ENCODE results near the gene SLC6A5.

The SLC6A5 gene

DNA sequence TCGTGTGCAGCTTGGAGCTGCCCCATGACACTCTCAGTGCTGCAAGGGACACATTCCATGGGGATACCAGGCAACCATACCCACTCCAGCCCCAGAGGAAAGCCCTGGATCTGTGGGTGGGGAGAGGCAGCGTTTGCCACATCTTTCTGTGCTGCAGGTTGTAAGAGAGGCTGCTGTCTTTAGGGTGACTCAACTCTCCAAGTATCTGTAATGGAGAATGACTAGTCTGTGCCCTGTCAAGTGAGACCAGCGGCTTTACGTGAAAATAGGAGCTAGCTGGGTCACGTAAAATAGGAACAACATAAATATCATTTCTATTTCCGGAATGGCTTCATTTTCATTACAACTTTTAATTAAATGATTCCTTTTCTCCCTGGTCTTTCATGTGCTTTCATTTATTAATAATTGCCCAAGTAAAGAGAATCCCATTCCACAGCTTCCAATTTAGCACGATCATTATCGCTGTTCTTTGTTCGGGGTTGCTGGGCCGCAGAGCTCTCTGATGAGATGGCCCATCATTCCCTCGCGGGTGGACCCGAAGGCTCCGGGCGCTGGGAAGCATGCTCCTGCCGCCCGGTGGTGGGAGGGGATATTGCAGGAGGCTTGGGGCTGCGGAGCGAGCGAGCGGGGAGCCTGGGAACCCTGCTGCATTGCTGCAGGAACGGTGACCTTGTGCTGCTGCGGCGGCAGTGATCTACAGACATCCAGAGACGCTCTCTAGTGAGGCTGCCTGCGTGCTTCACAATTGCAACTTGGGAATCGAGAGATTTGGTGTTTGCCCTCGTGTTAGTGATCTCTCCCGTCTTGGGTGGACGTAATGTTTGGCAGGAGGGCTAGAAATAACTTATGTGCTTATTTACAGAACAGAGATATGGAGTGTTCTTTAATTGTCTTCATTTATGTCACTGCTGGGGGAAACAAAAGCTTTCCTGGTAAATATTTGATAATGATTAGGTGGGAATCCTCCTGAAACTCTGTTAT, 10.6 kb downstream of the SLC6A5 start:
- peak overlapping the region; percentile 13; the same call in 1 of the 2 replicates for H3K4me3 ChIP-seq (ENCODE audit: low read depth, low read length)
- TF ChIP-seq, protein P1, sequence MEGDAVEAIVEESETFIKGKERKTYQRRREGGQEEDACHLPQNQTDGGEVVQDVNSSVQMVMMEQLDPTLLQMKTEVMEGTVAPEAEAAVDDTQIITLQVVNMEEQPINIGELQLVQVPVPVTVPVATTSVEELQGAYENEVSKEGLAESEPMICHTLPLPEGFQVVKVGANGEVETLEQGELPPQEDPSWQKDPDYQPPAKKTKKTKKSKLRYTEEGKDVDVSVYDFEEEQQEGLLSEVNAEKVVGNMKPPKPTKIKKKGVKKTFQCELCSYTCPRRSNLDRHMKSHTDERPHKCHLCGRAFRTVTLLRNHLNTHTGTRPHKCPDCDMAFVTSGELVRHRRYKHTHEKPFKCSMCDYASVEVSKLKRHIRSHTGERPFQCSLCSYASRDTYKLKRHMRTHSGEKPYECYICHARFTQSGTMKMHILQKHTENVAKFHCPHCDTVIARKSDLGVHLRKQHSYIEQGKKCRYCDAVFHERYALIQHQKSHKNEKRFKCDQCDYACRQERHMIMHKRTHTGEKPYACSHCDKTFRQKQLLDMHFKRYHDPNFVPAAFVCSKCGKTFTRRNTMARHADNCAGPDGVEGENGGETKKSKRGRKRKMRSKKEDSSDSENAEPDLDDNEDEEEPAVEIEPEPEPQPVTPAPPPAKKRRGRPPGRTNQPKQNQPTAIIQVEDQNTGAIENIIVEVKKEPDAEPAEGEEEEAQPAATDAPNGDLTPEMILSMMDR (IDR thresholded peaks at IDR 0.05; ENCODE audit: low read depth, low read length): peak; percentile 75
- no peaks in the 10 kb centered on the region for H3K4me1 ChIP-seq
- no peaks in the 10 kb centered on the region for H3K27me3 ChIP-seq
- H3K9me3 ChIP-seq: no peaks in the 10 kb centered on the region
- no peaks in the 10 kb centered on the region for H3K36me3 ChIP-seq
- DNase-seq: peak; percentile 85

DNA sequence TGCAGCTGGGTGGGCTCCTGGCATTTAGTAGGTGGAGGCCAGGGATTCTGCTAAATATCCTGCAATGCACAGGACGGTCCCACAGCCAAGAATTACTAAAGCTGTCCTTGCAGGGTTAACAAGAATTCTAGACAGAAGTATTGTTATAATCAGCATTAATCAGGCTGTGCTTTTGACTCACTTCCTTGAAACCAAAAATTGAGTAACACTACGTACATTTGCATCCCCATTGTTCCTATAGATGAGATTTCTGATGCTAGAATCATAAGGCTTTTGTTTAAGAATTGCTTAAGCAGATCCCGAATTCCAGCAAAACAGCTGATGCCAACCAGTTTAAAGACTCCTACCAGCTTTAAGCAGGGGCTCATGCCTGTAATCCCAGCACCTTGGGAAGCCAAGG, 11.4 kb downstream of the SLC6A5 start:
- H3K36me3 ChIP-seq: no peaks in the 10 kb centered on the region
- no peaks in the 10 kb centered on the region for H3K4me1 ChIP-seq
- H3K9me3 ChIP-seq: no peaks in the 10 kb centered on the region
- H3K4me3 ChIP-seq (ENCODE audit: low read depth, low read length): no peak overlapping the region
- H3K27me3 ChIP-seq: no peaks in the 10 kb centered on the region
- no peak for DNase-seq
- TF ChIP-seq, protein P1 (IDR thresholded peaks at IDR 0.05; ENCODE audit: low read depth, low read length): no peak

DNA sequence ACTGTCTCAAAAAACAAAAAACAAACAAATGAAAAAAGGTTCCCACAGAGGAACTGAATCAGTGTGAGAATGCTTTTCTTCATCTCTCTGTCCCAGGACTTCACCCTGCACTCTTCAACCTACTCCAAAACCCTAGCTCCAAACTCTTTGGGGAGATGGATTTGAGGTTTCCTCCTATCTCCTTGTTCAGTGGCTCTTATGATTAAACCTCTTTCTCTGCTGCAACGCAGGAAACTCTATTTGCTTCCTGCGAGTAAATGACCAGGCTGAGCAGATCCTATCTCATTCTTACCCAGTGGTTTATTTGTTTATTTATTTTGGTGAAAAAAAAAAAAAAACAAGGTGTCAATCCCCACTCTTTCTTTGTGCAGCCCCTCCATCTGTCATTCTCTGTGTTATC, 12.0 kb downstream of the SLC6A5 start:
- TF ChIP-seq, protein P1 (IDR thresholded peaks at IDR 0.05; ENCODE audit: low read depth, low read length): no peak
- H3K36me3 ChIP-seq: no peaks in the 10 kb centered on the region
- H3K9me3 ChIP-seq: no peaks in the 10 kb centered on the region
- no peak for DNase-seq
- H3K4me3 ChIP-seq (ENCODE audit: low read depth, low read length): no peak overlapping the region
- no peaks in the 10 kb centered on the region for H3K27me3 ChIP-seq
- H3K4me1 ChIP-seq: peaks cover 3% of the 10 kb centered on the region; the same call in 1 of the 2 replicates

DNA sequence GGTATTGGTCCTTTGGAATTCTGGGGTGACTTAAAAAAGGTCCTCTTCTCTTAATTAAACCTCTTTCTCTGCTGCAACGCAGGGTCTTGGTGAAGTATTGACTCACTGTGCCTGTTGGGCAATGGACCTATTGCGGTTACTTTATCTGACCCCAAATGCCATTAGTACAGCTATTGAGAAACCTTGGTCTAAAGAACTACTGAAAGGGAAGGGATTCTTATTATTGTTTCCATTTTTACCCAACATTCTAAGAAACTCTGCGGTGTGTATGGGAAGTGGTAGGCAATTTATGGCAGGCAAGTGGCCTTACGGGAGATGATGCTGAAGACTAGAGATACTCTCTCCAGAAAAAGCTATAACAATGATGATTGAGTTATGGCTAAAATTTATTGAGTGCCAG, 12.5 kb downstream of the SLC6A5 start:
- H3K4me3 ChIP-seq (ENCODE audit: low read depth, low read length): no peak overlapping the region
- H3K27me3 ChIP-seq: no peaks in the 10 kb centered on the region
- DNase-seq: no peak
- TF ChIP-seq, protein P1 (IDR thresholded peaks at IDR 0.05; ENCODE audit: low read depth, low read length): no peak
- H3K36me3 ChIP-seq: no peaks in the 10 kb centered on the region
- no peaks in the 10 kb centered on the region for H3K9me3 ChIP-seq
- peaks cover 5% of the 10 kb centered on the region; the same call in 1 of the 2 replicates for H3K4me1 ChIP-seq

DNA sequence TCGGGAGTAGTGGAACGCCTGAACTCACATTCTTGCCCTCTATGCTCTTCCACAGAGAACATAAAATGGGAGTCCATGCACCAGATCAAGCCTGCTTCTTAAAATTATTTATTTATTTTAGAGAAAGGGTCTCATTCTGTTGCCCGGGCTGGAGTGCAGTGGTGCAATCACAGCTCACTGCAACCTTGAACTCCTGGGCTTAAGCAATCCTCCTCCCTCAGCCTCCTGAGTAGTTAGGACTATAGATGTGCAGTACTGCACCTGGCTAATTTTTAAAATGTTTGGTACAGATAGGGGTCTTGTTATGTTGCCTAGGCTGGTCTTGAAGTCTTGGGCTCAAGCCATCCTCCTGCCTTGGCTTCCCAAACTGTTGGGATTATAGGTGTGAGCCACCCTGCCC, 13.0 kb downstream of the SLC6A5 start:
- H3K27me3 ChIP-seq: no peaks in the 10 kb centered on the region
- no peak for DNase-seq
- no peaks in the 10 kb centered on the region for H3K36me3 ChIP-seq
- no peaks in the 10 kb centered on the region for H3K9me3 ChIP-seq
- TF ChIP-seq, protein P1 (IDR thresholded peaks at IDR 0.05; ENCODE audit: low read depth, low read length): no peak
- no peak overlapping the region for H3K4me3 ChIP-seq (ENCODE audit: low read depth, low read length)
- peaks cover 7% of the 10 kb centered on the region; the same call in 1 of the 2 replicates for H3K4me1 ChIP-seq

DNA sequence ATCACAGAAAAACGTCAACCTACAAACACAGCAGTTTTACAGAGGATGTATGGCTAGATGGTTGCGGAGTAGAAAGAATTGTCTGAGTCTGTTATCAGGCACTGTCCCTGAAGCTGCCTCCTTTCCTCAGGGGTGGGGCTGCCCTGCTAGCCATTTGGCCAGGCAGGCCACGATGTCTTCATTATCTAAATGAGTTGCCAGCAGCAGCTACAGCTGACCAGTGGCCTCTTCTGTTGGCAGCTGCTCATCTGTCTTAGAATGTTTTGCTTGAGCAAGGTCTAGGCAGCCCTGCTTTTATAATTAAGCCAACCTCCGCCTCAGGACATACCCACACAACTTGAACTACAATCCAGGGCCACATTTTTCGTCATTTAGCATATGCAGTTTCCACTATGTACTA, 17.5 kb downstream of the SLC6A5 start:
- Histone ChIP-seq H3K36me3 (no peaks in the 10 kb centered on the region), H3K4me1 (peaks cover 7% of the 10 kb centered on the region; the same call in 1 of the 2 replicates), H3K4me3 (ENCODE audit: low read depth, low read length) (no peak overlapping the region), H3K27me3 (no peaks in the 10 kb centered on the region), H3K9me3 (no peaks in the 10 kb centered on the region)
- no peak for DNase-seq
- TF ChIP-seq, protein P1 (IDR thresholded peaks at IDR 0.05; ENCODE audit: low read depth, low read length): no peak

Data from BE2C (cell line).